DOHH2 (cell line): ENCODE measurements around the gene ITLN2.
"Not testable (repeated sequence)": the region's sequence is repeated elsewhere in the genome, so short reads cannot be mapped to it uniquely, and the experiment has no call there.

Experiments
- H3F3A ChIP-seq: fragments of 200-600 bp; sonication (generic), shearing (Covaris generic); 2 replicates; pipeline ENCODE4 v1.6.0; 2016; ENCODE audit warnings: antibody characterized with exemption, mild to moderate bottlenecking; ENCODE audit not compliant: control insufficient read depth, insufficient read depth
- H3K27ac ChIP-seq: fragments of 200-600 bp; sonication (generic); 2 replicates; pipeline ENCODE4 v1.5.1; 2014; ENCODE audit warnings: low read depth, mild to moderate bottlenecking, low read length, moderate library complexity
- H3K27me3 ChIP-seq: fragments of 200-600 bp; sonication (generic); 2 replicates; pipeline ENCODE4 v1.6.1; 2014; ENCODE audit warnings: mild to moderate bottlenecking, low read length, mixed read lengths; ENCODE audit not compliant: control insufficient read depth
- H3K36me3 ChIP-seq: fragments of 200-600 bp; sonication (generic); 2 replicates; pipeline ENCODE4 v1.6.1; 2014; ENCODE audit warnings: mild to moderate bottlenecking, low read length, moderate library complexity, mixed read lengths; ENCODE audit not compliant: control insufficient read depth
- H3K4me1 ChIP-seq: fragments of 200-600 bp; sonication (generic); 2 replicates; pipeline ENCODE4 v1.6.1; 2014; ENCODE audit warnings: mild to moderate bottlenecking, low read length, mixed read lengths; ENCODE audit not compliant: control insufficient read depth
- H3K4me2 ChIP-seq: fragments of 200-600 bp; sonication (generic); 2 replicates; pipeline ENCODE4 v1.6.0; 2014; ENCODE audit warnings: mild to moderate bottlenecking, low read length, moderate library complexity
- H3K4me3 ChIP-seq: fragments of 200-600 bp; sonication (generic); 2 replicates; pipeline ENCODE4 v1.5.1; 2014; ENCODE audit warnings: mild to moderate bottlenecking, low read length, mixed read lengths
- H3K79me2 ChIP-seq: fragments of 200-600 bp; sonication (generic); 2 replicates; pipeline ENCODE4 v1.6.1; 2014; ENCODE audit warnings: mild to moderate bottlenecking, low read length, mixed read lengths; ENCODE audit not compliant: control insufficient read depth
- H3K9me2 ChIP-seq: fragments of 200-600 bp; sonication (generic); replicated peaks from 2 replicates; pipeline ENCODE4 v1.6.1; 2014; ENCODE audit warnings: mild to moderate bottlenecking, low read length, mixed read lengths; ENCODE audit not compliant: control insufficient read depth
- H3K9me3 ChIP-seq: fragments of 200-600 bp; sonication (generic); 2 replicates; pipeline ENCODE4 v1.6.1; 2014; ENCODE audit warnings: antibody characterized with exemption, low read length, mixed read lengths; ENCODE audit not compliant: control insufficient read depth, insufficient read depth
- H4K20me1 ChIP-seq: fragments of 200-600 bp; sonication (generic); 2 replicates; pipeline ENCODE4 v1.6.0; 2014; ENCODE audit warnings: low read depth, mild to moderate bottlenecking, antibody characterized with exemption, low read length, moderate library complexity; ENCODE audit not compliant: control insufficient read depth, insufficient read depth
- CTCF ChIP-seq: fragments of 200-600 bp; sonication (generic); IDR thresholded peaks from one replicate; pipeline ENCODE4 v1.5.1; 2014; ENCODE audit warnings: antibody characterized with exemption, mild to moderate bottlenecking, low read depth, low read length; ENCODE audit not compliant: poor library complexity, severe bottlenecking
- EZH2phosphoT487 ChIP-seq: fragments of 200-600 bp; sonication (generic); IDR thresholded peaks from 2 replicates; pipeline ENCODE4 v1.6.1; 2017; ENCODE audit warnings: borderline replicate concordance, mild to moderate bottlenecking, antibody characterized with exemption, low read length, moderate library complexity, mixed read lengths

Gene ITLN2

DNA sequence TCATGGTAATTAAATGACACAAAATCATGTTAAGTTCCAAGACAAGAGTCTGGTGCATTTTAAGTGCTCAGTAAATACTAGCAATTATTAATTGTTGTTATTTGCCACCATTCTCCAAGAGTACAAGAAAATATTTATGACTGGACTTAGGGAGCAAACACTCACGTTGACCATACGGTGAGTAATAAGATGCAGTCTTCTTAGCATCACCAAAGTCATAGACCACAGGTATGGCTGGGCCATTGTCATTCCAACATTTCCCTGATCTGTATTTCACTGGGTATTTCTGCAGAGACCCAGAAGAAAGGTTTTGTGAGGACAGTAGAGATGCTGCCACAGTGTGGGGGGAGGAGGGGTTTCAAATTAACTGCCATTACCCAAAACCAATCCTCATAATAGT lies 4.7 kb downstream of the ITLN2 start:
- Histone ChIP-seq H3K4me3 (no peak overlapping the region), H3K9me2 (no peaks in the 10 kb centered on the region), H3K4me1 (no peaks in the 10 kb centered on the region), H3K4me2 (no peak overlapping the region), H3F3A (no peaks in the 10 kb centered on the region), H4K20me1 (no peaks in the 10 kb centered on the region), H3K79me2 (no peaks in the 10 kb centered on the region), H3K27ac (no peak overlapping the region), H3K27me3 (peaks cover 10% of the 10 kb centered on the region), H3K36me3 (no peaks in the 10 kb centered on the region), H3K9me3 (no peaks in the 10 kb centered on the region)
- TF ChIP-seq CTCF (no peak), EZH2phosphoT487 (no peak)

DNA sequence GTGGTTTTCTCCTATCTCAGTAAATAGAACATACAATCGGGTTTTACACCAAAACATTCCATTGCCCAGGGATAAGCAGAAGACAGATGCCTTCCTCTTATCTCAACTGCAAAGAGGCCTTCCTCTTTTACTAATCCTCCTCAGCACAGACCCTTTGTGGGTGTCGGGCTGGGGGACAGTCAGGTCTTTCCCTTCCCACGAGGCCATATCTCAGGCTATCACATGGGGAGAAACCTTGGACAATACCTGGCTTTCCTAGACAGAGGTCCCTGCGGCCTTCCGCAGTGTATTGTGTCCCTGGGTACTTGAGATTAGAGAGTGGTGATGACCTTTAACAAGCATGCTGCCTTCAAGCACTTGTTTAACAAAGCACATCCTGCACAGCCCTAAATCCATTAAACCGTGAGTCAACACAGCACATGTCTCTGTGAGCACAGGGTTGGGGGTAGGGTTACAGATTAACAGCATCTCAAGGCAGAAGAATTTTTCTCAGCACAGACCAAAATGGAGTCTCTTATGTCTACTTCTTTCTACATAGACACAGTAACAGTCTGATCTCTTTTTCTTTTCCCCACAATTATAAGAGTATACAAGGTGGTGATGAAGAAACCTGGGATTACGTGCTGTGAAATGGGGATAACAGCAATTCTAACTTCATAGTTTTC lies 5.3 kb downstream of the ITLN2 start:
- not testable (repeated sequence) for H3K36me3 ChIP-seq, H3K4me2 ChIP-seq, H3K9me3 ChIP-seq, H3K4me3 ChIP-seq, H3K9me2 ChIP-seq, H3K4me1 ChIP-seq, H3K27ac ChIP-seq, H4K20me1 ChIP-seq, H3F3A ChIP-seq, H3K79me2 ChIP-seq
- peaks cover 10% of the 10 kb centered on the region for H3K27me3 ChIP-seq

- H3K27ac ChIP-seq = not testable (repeated sequence)
These were observed 7.3 kb downstream of the ITLN2 start for GRCh38 chr1:160947174-160947759.

GRCh38 chr1:160945881-160946280 lies 8.7 kb downstream of the ITLN2 start:
- H3K27me3 ChIP-seq, H4K20me1 ChIP-seq, H3K9me3 ChIP-seq, H3K79me2 ChIP-seq, H3K4me3 ChIP-seq, H3K4me2 ChIP-seq, H3K36me3 ChIP-seq, H3K27ac ChIP-seq, H3F3A ChIP-seq, H3K4me1 ChIP-seq, H3K9me2 ChIP-seq: not testable (repeated sequence)

More at GRCh38 chr1:160947174-160947759, 7.3 kb downstream of the ITLN2 start:
- not testable (repeated sequence) for H3K4me3 ChIP-seq, H3K79me2 ChIP-seq, H3F3A ChIP-seq, H3K27me3 ChIP-seq, H3K4me1 ChIP-seq, H4K20me1 ChIP-seq, H3K9me3 ChIP-seq, H3K4me2 ChIP-seq, H3K36me3 ChIP-seq, H3K9me2 ChIP-seq

DNA sequence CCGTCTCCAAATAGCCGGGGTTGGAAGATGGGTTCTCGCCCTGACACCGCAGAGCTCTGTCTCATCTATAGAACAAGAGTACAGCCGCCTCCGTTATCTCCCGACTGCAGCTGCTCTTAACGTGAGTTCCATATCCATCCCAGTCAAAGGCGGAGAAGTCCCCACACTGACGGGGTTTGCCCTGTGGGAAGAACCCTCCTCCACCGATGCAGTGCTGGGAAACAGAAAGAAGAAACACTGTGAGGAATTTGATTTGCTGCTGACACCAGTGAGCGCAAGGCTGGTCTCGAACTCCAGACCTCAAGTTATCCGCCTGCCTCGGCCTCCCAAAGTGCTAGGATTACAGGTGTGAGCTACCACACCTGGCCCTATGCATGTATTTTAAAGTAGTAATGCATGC lies 9.5 kb downstream of the ITLN2 start:
- Histone ChIP-seq H3K27ac (no peak overlapping the region), H3K27me3 (no peaks in the 10 kb centered on the region), H3K4me2 (no peak overlapping the region), H3F3A (no peaks in the 10 kb centered on the region), H3K4me3 (no peak overlapping the region), H3K9me3 (no peaks in the 10 kb centered on the region), H3K9me2 (no peaks in the 10 kb centered on the region), H3K4me1 (no peaks in the 10 kb centered on the region), H4K20me1 (no peaks in the 10 kb centered on the region), H3K79me2 (no peaks in the 10 kb centered on the region), H3K36me3 (no peaks in the 10 kb centered on the region)
- no peak for TF ChIP-seq EZH2phosphoT487
- TF ChIP-seq CTCF = no peak
